ENCODE results near the gene ZFTA. TPM values are rescaled to one million over a fixed set of nuclear protein-coding genes. Genes with fewer than 3 reads are reported as not detected.

Gene ZFTA
- total RNA-seq, 1 donor: 14.5 TPM

DNA sequence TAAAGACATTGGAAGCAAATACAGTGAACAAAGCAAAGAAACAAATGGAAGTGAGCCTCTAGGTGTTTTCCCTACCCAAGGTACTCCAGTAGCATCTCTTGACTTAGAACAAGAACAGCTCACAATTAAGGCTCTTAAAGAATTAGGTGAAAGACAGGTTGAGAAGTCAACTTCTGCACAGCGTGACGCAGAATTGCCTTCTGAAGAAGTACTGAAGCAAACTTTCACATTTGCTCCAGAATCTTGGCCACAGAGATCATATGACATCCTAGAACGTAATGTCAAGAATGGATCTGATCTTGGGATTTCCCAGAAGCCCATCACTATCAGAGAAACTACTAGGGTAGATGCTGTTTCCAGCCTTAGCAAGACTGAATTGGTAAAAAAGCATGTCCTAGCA lies 48.0 kb downstream of the ZFTA start:
- H3K79me2 ChIP-seq (ENCODE audit: insufficient read depth, low read length): peaks cover 45% of the 10 kb centered on the region
- H3K4me3 ChIP-seq (ENCODE audit: insufficient read depth, low read length): no peak overlapping the region

DNA sequence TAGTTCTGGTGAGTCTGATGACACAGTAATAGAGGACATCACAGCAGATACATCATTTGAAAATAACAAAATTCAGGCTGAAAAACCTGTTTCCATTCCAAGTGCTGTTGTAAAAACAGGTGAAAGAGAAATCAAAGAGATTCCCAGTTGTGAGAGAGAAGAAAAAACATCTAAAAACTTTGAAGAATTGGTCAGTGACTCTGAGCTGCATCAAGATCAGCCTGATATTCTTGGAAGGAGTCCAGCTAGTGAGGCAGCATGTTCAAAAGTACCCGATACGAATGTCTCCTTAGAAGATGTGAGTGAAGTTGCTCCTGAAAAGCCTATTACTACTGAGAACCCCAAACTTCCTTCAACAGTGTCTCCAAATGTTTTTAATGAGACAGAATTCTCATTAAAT lies 48.6 kb downstream of the ZFTA start:
- Histone ChIP-seq H3K27ac (ENCODE audit: low read depth, low read length) (no peak overlapping the region), H3K4me2 (ENCODE audit: insufficient read depth, low read length) (peak overlapping the region; percentile 13), H2AFZ (ENCODE audit: low read length) (no peak overlapping the region), H3K4me3 (ENCODE audit: insufficient read depth, low read length) (no peak overlapping the region), H3K36me3 (ENCODE audit: insufficient read depth, low read length) (no peaks in the 10 kb centered on the region), H3K9me3 (ENCODE audit: low read depth, low read length) (no peaks in the 10 kb centered on the region), H3K27me3 (ENCODE audit: insufficient read depth, low read length) (no peaks in the 10 kb centered on the region), H3K4me1 (ENCODE audit: insufficient read depth, low read length) (peaks cover 7% of the 10 kb centered on the region), H4K20me1 (ENCODE audit: insufficient read depth, low read length) (peaks cover 28% of the 10 kb centered on the region), H3K79me2 (ENCODE audit: insufficient read depth, low read length) (peaks cover 50% of the 10 kb centered on the region)
- TF ChIP-seq, protein P1, sequence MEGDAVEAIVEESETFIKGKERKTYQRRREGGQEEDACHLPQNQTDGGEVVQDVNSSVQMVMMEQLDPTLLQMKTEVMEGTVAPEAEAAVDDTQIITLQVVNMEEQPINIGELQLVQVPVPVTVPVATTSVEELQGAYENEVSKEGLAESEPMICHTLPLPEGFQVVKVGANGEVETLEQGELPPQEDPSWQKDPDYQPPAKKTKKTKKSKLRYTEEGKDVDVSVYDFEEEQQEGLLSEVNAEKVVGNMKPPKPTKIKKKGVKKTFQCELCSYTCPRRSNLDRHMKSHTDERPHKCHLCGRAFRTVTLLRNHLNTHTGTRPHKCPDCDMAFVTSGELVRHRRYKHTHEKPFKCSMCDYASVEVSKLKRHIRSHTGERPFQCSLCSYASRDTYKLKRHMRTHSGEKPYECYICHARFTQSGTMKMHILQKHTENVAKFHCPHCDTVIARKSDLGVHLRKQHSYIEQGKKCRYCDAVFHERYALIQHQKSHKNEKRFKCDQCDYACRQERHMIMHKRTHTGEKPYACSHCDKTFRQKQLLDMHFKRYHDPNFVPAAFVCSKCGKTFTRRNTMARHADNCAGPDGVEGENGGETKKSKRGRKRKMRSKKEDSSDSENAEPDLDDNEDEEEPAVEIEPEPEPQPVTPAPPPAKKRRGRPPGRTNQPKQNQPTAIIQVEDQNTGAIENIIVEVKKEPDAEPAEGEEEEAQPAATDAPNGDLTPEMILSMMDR (IDR thresholded peaks at IDR 0.05; ENCODE audit: extremely low read depth, low read depth, low read length): no peak
- DNase-seq (ENCODE audit: insufficient read length, low spot score, missing footprints): peak; percentile 35

More for the DNA sequence above, 48.0 kb downstream of the ZFTA start:
- H3K27me3 ChIP-seq (ENCODE audit: insufficient read depth, low read length): no peaks in the 10 kb centered on the region
- H2AFZ ChIP-seq (ENCODE audit: low read length): no peak overlapping the region
- no peaks in the 10 kb centered on the region for H3K36me3 ChIP-seq (ENCODE audit: insufficient read depth, low read length)
- DNase-seq (ENCODE audit: insufficient read length, low spot score, missing footprints): no peak
- H3K9me3 ChIP-seq (ENCODE audit: low read depth, low read length): no peaks in the 10 kb centered on the region
- H3K4me1 ChIP-seq (ENCODE audit: insufficient read depth, low read length): peaks cover 7% of the 10 kb centered on the region
- H4K20me1 ChIP-seq (ENCODE audit: insufficient read depth, low read length): peaks cover 28% of the 10 kb centered on the region
- H3K27ac ChIP-seq (ENCODE audit: low read depth, low read length): no peak overlapping the region
- H3K4me2 ChIP-seq (ENCODE audit: insufficient read depth, low read length): no peak overlapping the region
- TF ChIP-seq, protein P1 (IDR thresholded peaks at IDR 0.05; ENCODE audit: extremely low read depth, low read depth, low read length): no peak

DNA sequence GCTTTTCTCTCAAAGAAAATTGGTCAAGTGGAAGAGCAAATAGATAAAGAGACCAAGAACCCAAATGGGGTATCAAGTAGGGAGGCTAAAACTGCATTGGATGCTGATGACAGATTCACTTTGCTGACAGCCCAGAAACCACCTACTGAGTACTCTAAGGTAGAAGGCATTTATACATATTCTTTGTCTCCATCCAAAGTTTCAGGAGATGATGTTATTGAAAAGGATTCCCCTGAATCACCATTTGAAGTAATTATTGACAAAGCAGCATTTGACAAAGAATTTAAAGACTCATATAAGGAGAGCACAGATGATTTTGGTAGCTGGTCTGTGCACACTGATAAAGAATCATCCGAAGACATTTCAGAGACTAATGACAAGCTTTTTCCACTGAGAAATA lies 49.6 kb downstream of the ZFTA start:
- TF ChIP-seq, protein P1 (IDR thresholded peaks at IDR 0.05; ENCODE audit: extremely low read depth, low read depth, low read length): no peak
- Histone ChIP-seq H3K27me3 (ENCODE audit: insufficient read depth, low read length) (no peaks in the 10 kb centered on the region), H3K27ac (ENCODE audit: low read depth, low read length) (no peak overlapping the region), H3K4me1 (ENCODE audit: insufficient read depth, low read length) (peaks cover 7% of the 10 kb centered on the region), H3K4me2 (ENCODE audit: insufficient read depth, low read length) (no peak overlapping the region), H4K20me1 (ENCODE audit: insufficient read depth, low read length) (peaks cover 28% of the 10 kb centered on the region), H2AFZ (ENCODE audit: low read length) (no peak overlapping the region), H3K4me3 (ENCODE audit: insufficient read depth, low read length) (no peak overlapping the region), H3K36me3 (ENCODE audit: insufficient read depth, low read length) (no peaks in the 10 kb centered on the region), H3K9me3 (ENCODE audit: low read depth, low read length) (no peaks in the 10 kb centered on the region), H3K79me2 (ENCODE audit: insufficient read depth, low read length) (peaks cover 52% of the 10 kb centered on the region)
- DNase-seq (ENCODE audit: insufficient read length, low spot score, missing footprints): no peak

Small RNA genes lying within 50 kb of the gene (small RNA-seq; reads per million reads assigned to genes)
- gene RN7SL596P: not detected

Other genes starting within 250 kb of the ZFTA start
- 18.9 and 26.1 TPM in 2 replicates for gene PLAAT4, start 232.0 kb downstream of the ZFTA start, total RNA-seq
- not detected in 2 replicates for gene PLAAT2, start 205.4 kb downstream of the ZFTA start, total RNA-seq
- 25.6 and 34.4 TPM in 2 replicates for gene PLAAT3, start 154.3 kb downstream of the ZFTA start, total RNA-seq
- 276 and 300 TPM in 2 replicates for gene ATL3, start 97.4 kb downstream of the ZFTA start, total RNA-seq
- 101 and 108 TPM in 2 replicates for gene RTN3, start 87.3 kb downstream of the ZFTA start, total RNA-seq
- gene SPINDOC, start 44.7 kb upstream of the ZFTA start, total RNA-seq: 16.2 and 17.7 TPM in 2 replicates
- 13.8 and 14.8 TPM in 2 replicates for gene MARK2, start 70.3 kb upstream of the ZFTA start, total RNA-seq
- gene RCOR2, start 148.4 kb upstream of the ZFTA start, total RNA-seq: under 0.01 TPM in 2 replicates
- gene NAA40, start 170.2 kb upstream of the ZFTA start, total RNA-seq: 11.9 and 12.1 TPM in 2 replicates
- 159 and 190 TPM in 2 replicates for gene COX8A, start 205.8 kb upstream of the ZFTA start, total RNA-seq
- gene OTUB1, start 217.7 kb upstream of the ZFTA start, total RNA-seq: 32.1 and 34.4 TPM in 2 replicates

Data from osteoblast (primary cell).